H1 (cell line): ENCODE measurements around the gene NRXN3. TPM values are rescaled to one million over a fixed set of nuclear protein-coding genes. Genes with fewer than 3 reads are reported as not detected.

ENCODE experiments used
- polyA plus RNA-seq, 7 experiments: library from polyadenylated mRNA; depleted of rRNA in 3 of 7; stranded (reverse) in 5 of 7; unstranded in 2 of 7; fragments of >200 nt in 5 of 7; fragments of 200-250 nt in 2 of 7; gene quantifications; 1 replicate in 5 of 7; 2 replicates in 1 of 7; 4 replicates in 1 of 7; pipeline versions ENCODE4 v1.2.1 to v1.2.3, GENCODE V29; 2011 to 2013; ENCODE audit warnings: missing spikeins in 2 of 7, mixed read lengths in 2 of 7
- total RNA-seq: library from RNA; stranded (reverse); fragmentation: NEBNext Ultra II Directional; extraction: Animal tissue kit (Norgen Biotek cat#: 25700); gene quantifications from 2 replicates; pipeline ENCODE4 v1.2.1, GENCODE V29; 2021
- TF ChIP-seq, protein P1 (sequence below): IDR thresholded peaks from 2 replicates; pipeline ENCODE4 v1.6.1; 2012; ENCODE audit warnings: low read length, inconsistent platforms

The NRXN3 gene
- total and polyA plus RNA-seq, 2 of the 8 experiments (the other 6 are each of a cell fraction or from before 2014, with no cell fraction given), result 2.6 to 4.1 TPM

DNA sequence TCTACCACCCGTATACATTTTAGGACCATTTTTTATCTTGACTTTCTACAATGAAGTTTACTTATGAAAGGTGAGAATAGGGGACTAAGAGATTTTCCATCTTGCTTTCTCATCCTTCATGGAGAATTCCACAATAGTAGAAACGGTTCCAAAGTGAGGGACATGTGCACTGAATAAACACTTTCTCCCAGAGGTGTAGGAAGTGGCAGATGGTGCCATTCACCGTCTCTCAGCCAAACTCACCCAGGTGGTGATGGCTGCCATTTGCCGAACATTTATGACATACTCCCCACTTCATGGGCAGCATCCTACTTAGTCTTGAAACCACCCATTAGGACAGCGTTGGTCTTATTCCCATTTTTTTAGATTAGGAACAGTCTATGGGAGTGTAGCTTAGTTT, 1500.6 kb downstream of the NRXN3 start (continued):
- TF ChIP-seq, protein P1, sequence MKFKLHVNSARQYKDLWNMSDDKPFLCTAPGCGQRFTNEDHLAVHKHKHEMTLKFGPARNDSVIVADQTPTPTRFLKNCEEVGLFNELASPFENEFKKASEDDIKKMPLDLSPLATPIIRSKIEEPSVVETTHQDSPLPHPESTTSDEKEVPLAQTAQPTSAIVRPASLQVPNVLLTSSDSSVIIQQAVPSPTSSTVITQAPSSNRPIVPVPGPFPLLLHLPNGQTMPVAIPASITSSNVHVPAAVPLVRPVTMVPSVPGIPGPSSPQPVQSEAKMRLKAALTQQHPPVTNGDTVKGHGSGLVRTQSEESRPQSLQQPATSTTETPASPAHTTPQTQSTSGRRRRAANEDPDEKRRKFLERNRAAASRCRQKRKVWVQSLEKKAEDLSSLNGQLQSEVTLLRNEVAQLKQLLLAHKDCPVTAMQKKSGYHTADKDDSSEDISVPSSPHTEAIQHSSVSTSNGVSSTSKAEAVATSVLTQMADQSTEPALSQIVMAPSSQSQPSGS, result no peak
